Neural cell (in vitro differentiated cells): Measurements from ENCODE around the gene ADM. TPM values are rescaled to one million over a fixed set of nuclear protein-coding genes. Genes with fewer than 3 reads are reported as not detected.

Experiments
- H2AFZ ChIP-seq: fragments of 200-600, 300-800 bp; sonication (generic), shearing (Covaris generic); 2 replicates; pipeline ENCODE4 v1.6.0; 2014; ENCODE audit warnings: low read depth, mild to moderate bottlenecking, antibody characterized with exemption, low read length, moderate library complexity
- H3F3A ChIP-seq: fragments of 200-600 bp; shearing (Covaris generic); 2 replicates; pipeline ENCODE4 v1.6.1; 2016; ENCODE audit warnings: mild to moderate bottlenecking, moderate library complexity, mixed read lengths, antibody characterized with exemption, low read length; ENCODE audit not compliant: insufficient read depth, poor library complexity, severe bottlenecking
- H3K27ac ChIP-seq: fragments of 200-600, 300-800 bp; sonication (generic), shearing (Covaris generic); 2 replicates; pipeline ENCODE4 v1.5.1; 2014; ENCODE audit warnings: mild to moderate bottlenecking, low read length, moderate library complexity
- H3K27me3 ChIP-seq: fragments of 300-800, 200-600 bp; sonication (generic), shearing (Covaris generic); 2 replicates; pipeline ENCODE4 v1.6.0; 2014; ENCODE audit warnings: mild to moderate bottlenecking, low read depth, low read length, moderate library complexity; ENCODE audit not compliant: insufficient read depth
- H3K36me3 ChIP-seq: fragments of 300-800, 200-600 bp; sonication (generic), shearing (Covaris generic); 2 replicates; pipeline ENCODE4 v1.5.1; 2014; ENCODE audit warnings: mild to moderate bottlenecking, antibody characterized with exemption, low read length, moderate library complexity; ENCODE audit not compliant: insufficient read depth
- H3K4me2 ChIP-seq: fragments of 300-800, 200-600 bp; sonication (generic), shearing (Covaris generic); 2 replicates; pipeline ENCODE4 v1.6.0; 2014; ENCODE audit warnings: mild to moderate bottlenecking, low read length
- H3K4me3 ChIP-seq: fragments of 300-800, 200-600 bp; sonication (generic), shearing (Covaris generic); 2 replicates; pipeline ENCODE4 v1.5.1; 2014; ENCODE audit warnings: mild to moderate bottlenecking, low read length, moderate library complexity
- H3K79me2 ChIP-seq: fragments of 200-600 bp; shearing (Covaris generic); replicated peaks from 2 replicates; pipeline ENCODE4 v1.6.0; 2014; ENCODE audit warnings: mild to moderate bottlenecking, low read length, moderate library complexity; ENCODE audit not compliant: insufficient read depth
- H3K9ac ChIP-seq: fragments of 300-800, 200-600 bp; sonication (generic), shearing (Covaris generic); 2 replicates; pipeline ENCODE4 v1.6.1; 2016; ENCODE audit warnings: mild to moderate bottlenecking, low read length, mixed read lengths
- H3K9me2 ChIP-seq: fragments of 200-600 bp; shearing (Covaris generic); 2 replicates; pipeline ENCODE4 v1.6.1; 2016; ENCODE audit warnings: mild to moderate bottlenecking, low read length, mixed read lengths; ENCODE audit not compliant: insufficient read depth
- H3K9me3 ChIP-seq: fragments of 200-600, 300-800 bp; sonication (generic), shearing (Covaris generic); 2 replicates; pipeline ENCODE4 v1.6.1; 2016; ENCODE audit warnings: mild to moderate bottlenecking, mixed run types, low read length, moderate library complexity, mixed read lengths
- H4K20me1 ChIP-seq: fragments of 200-600 bp; shearing (Covaris generic); 2 replicates; pipeline ENCODE4 v1.6.1; 2016; ENCODE audit warnings: mild to moderate bottlenecking, mixed run types; ENCODE audit not compliant: insufficient read depth
- EP300 ChIP-seq: fragments of 450-650 bp; conservative IDR thresholded peaks from 2 replicates; pipeline ENCODE4 v1.6.1; 2014; ENCODE audit warnings: antibody characterized with exemption, mild to moderate bottlenecking, moderate library complexity; ENCODE audit not compliant: poor library complexity, severe bottlenecking
- EZH2 ChIP-seq: fragments of 200-600, 300-800 bp; shearing (Covaris generic), sonication (generic); IDR thresholded peaks from 2 replicates; pipeline ENCODE4 v1.6.1; 2014; ENCODE audit warnings: antibody characterized with exemption, low read length, borderline replicate concordance, mild to moderate bottlenecking; ENCODE audit not compliant: insufficient read depth, poor library complexity, severe bottlenecking
- MXI1 ChIP-seq: fragments of 450-650 bp; conservative IDR thresholded peaks from 2 replicates; pipeline ENCODE4 v1.6.1; 2014; ENCODE audit warnings: antibody characterized with exemption, mild to moderate bottlenecking; ENCODE audit not compliant: poor library complexity, severe bottlenecking
- POLR2AphosphoS5 ChIP-seq: IDR thresholded peaks from 2 replicates; pipeline ENCODE4 v1.6.1; 2012
- RAD21 ChIP-seq: fragments of 450-650 bp; conservative IDR thresholded peaks from 2 replicates; pipeline ENCODE4 v1.6.1; 2014; ENCODE audit warnings: antibody characterized with exemption, mild to moderate bottlenecking, moderate library complexity
- SMC3 ChIP-seq: fragments of 450-650 bp; conservative IDR thresholded peaks from 2 replicates; pipeline ENCODE4 v1.6.1; 2014; ENCODE audit warnings: antibody characterized with exemption, mild to moderate bottlenecking, moderate library complexity; ENCODE audit not compliant: poor library complexity
- TAF1 ChIP-seq: IDR thresholded peaks from 2 replicates; pipeline ENCODE4 v1.6.1; 2012; ENCODE audit warnings: low read depth
- polyA plus RNA-seq: library from polyadenylated mRNA; depleted of rRNA; stranded (reverse); fragments of >200 nt; gene quantifications from 2 replicates; pipeline ENCODE4 v1.2.3, GENCODE V29; 2014
- TF ChIP-seq, protein P1 (sequence below): fragments of 450-650 bp; IDR thresholded peaks from 2 replicates; pipeline ENCODE4 v1.5.1; 2014; ENCODE audit warnings: antibody characterized with exemption, mild to moderate bottlenecking, moderate library complexity; ENCODE audit not compliant: poor library complexity, severe bottlenecking
- TF ChIP-seq, protein P2 (sequence below): IDR thresholded peaks from 2 replicates; pipeline ENCODE4 v1.6.1; 2012; ENCODE audit warnings: borderline replicate concordance

ADM gene
- polyA plus RNA-seq, 1 donor from 2014 or later = 1.6 TPM

DNA sequence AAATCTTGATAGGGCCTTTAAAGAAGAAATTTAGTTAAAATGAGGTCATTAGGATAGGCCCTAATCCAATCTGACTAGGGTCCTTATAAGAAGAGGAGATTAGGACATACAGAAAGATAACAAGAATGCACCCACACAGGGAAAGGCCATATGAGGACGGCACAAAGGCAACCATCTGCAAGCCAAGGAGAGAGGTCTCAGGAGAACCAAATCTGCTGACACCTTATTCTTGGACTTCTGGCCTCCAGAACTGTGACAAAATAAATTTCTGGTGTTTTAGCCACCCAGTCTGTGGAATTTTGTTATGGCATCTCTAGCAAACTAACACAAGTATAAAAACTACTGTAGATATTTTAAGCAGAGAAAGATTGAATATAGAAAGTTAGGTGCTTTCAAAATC lies 28.6 kb downstream of the ADM start:
- no peaks in the 10 kb centered on the region for H3K9me2 ChIP-seq
- no peak overlapping the region for H3K27ac ChIP-seq
- no peak overlapping the region for H2AFZ ChIP-seq
- no peak overlapping the region for H3K4me3 ChIP-seq
- H3K9ac ChIP-seq = no peak overlapping the region
- no peaks in the 10 kb centered on the region for H3F3A ChIP-seq
- H3K9me3 ChIP-seq = no peaks in the 10 kb centered on the region
- no peak overlapping the region for H3K4me2 ChIP-seq
- no peaks in the 10 kb centered on the region for H3K27me3 ChIP-seq
- TF ChIP-seq, protein P1, sequence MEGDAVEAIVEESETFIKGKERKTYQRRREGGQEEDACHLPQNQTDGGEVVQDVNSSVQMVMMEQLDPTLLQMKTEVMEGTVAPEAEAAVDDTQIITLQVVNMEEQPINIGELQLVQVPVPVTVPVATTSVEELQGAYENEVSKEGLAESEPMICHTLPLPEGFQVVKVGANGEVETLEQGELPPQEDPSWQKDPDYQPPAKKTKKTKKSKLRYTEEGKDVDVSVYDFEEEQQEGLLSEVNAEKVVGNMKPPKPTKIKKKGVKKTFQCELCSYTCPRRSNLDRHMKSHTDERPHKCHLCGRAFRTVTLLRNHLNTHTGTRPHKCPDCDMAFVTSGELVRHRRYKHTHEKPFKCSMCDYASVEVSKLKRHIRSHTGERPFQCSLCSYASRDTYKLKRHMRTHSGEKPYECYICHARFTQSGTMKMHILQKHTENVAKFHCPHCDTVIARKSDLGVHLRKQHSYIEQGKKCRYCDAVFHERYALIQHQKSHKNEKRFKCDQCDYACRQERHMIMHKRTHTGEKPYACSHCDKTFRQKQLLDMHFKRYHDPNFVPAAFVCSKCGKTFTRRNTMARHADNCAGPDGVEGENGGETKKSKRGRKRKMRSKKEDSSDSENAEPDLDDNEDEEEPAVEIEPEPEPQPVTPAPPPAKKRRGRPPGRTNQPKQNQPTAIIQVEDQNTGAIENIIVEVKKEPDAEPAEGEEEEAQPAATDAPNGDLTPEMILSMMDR = no peak
- TF ChIP-seq MXI1 (no peak), POLR2AphosphoS5 (no peak), SMC3 (no peak)
- TF ChIP-seq, protein P2, sequence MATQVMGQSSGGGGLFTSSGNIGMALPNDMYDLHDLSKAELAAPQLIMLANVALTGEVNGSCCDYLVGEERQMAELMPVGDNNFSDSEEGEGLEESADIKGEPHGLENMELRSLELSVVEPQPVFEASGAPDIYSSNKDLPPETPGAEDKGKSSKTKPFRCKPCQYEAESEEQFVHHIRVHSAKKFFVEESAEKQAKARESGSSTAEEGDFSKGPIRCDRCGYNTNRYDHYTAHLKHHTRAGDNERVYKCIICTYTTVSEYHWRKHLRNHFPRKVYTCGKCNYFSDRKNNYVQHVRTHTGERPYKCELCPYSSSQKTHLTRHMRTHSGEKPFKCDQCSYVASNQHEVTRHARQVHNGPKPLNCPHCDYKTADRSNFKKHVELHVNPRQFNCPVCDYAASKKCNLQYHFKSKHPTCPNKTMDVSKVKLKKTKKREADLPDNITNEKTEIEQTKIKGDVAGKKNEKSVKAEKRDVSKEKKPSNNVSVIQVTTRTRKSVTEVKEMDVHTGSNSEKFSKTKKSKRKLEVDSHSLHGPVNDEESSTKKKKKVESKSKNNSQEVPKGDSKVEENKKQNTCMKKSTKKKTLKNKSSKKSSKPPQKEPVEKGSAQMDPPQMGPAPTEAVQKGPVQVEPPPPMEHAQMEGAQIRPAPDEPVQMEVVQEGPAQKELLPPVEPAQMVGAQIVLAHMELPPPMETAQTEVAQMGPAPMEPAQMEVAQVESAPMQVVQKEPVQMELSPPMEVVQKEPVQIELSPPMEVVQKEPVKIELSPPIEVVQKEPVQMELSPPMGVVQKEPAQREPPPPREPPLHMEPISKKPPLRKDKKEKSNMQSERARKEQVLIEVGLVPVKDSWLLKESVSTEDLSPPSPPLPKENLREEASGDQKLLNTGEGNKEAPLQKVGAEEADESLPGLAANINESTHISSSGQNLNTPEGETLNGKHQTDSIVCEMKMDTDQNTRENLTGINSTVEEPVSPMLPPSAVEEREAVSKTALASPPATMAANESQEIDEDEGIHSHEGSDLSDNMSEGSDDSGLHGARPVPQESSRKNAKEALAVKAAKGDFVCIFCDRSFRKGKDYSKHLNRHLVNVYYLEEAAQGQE = no peak
- no peaks in the 10 kb centered on the region for H3K79me2 ChIP-seq
- H3K36me3 ChIP-seq = no peaks in the 10 kb centered on the region
- no peaks in the 10 kb centered on the region for H4K20me1 ChIP-seq

DNA sequence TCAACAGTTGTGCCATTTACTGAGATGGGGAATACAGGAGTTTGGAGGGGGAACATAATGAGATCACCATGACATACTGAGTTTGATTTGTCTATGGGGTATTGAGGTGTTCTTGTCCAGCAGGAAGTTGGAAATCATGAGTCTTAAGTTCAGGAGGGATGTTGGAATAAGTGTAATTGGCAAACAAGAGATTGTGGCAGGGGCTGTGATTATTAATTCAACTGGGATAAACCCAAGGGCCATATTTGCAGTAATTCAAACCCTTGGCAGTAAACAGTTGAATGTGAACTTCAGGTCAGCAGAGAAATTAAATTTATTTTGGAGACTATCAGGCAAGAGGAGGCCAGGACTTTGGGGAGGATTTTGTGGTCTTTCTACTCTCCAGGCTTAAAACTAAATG lies 33.4 kb downstream of the ADM start:
- Histone ChIP-seq H3K79me2 (no peaks in the 10 kb centered on the region), H2AFZ (no peak overlapping the region), H4K20me1 (no peaks in the 10 kb centered on the region), H3K4me3 (no peak overlapping the region), H3K9me3 (no peaks in the 10 kb centered on the region), H3K4me2 (no peak overlapping the region), H3K9me2 (no peaks in the 10 kb centered on the region), H3F3A (no peaks in the 10 kb centered on the region), H3K27ac (no peak overlapping the region), H3K27me3 (no peaks in the 10 kb centered on the region), H3K36me3 (no peaks in the 10 kb centered on the region), H3K9ac (no peak overlapping the region)
- TF ChIP-seq POLR2AphosphoS5 (no peak), MXI1 (no peak), RAD21 (no peak), EP300 (no peak), TAF1 (no peak), EZH2 (no peak), SMC3 (no peak)
- TF ChIP-seq, protein P1 = no peak
- TF ChIP-seq, protein P2 = no peak
